GM18498 (cell line): ENCODE results near the gene RALBP1.
A peak's percentile ranks its signal among the peaks of the same experiment; 100 is the strongest.
"Not testable (repeated sequence)": the region's sequence is repeated elsewhere in the genome, so short reads cannot be mapped to it uniquely, and the experiment has no call there.

Source experiments
- ATAC-seq: cut with Tn5 transposase; IDR thresholded peaks from one replicate; pipeline ENCODE4 v1.9.1; 2021; ENCODE audit warnings: mild to moderate bottlenecking, moderate library complexity; ENCODE audit not compliant: unreplicated experiment

Gene RALBP1

GRCh38 chr18:9454061-9454703, 21.1 kb upstream of the RALBP1 start:
- no peak for ATAC-seq

- ATAC-seq, result no peak
Measured at GRCh38 chr18:9455718-9456511, 19.4 kb upstream of the RALBP1 start.

- ATAC-seq, result no peak
Measured at GRCh38 chr18:9466127-9466526, 9.2 kb upstream of the RALBP1 start.

- no peak for ATAC-seq
Measured at GRCh38 chr18:9466846-9467245, 8.5 kb upstream of the RALBP1 start.

- no peak for ATAC-seq
Measured at GRCh38 chr18:9468998-9469397, 6.3 kb upstream of the RALBP1 start.

- ATAC-seq, result no peak
Measured at GRCh38 chr18:9469685-9470084, 5.6 kb upstream of the RALBP1 start.

GRCh38 chr18:9474108-9474982, 968 bp upstream of the RALBP1 start:
- ATAC-seq, result no peak

GRCh38 chr18:9475643-9476591, 604 bp downstream of the RALBP1 start:
- no peak for ATAC-seq

- ATAC-seq, result not testable (repeated sequence)
Measured at GRCh38 chr18:9476949-9477348, 1.6 kb downstream of the RALBP1 start.

- ATAC-seq, result no peak
Measured at GRCh38 chr18:9477509-9477908, 2.2 kb downstream of the RALBP1 start.

- ATAC-seq, result no peak
Measured at GRCh38 chr18:9478545-9478944, 3.2 kb downstream of the RALBP1 start.

- ATAC-seq, result no peak
Measured at GRCh38 chr18:9482790-9483189, 7.5 kb downstream of the RALBP1 start.

GRCh38 chr18:9483526-9483925, 8.2 kb downstream of the RALBP1 start:
- no peak for ATAC-seq

GRCh38 chr18:9484856-9485255, 9.5 kb downstream of the RALBP1 start:
- ATAC-seq, result not testable (repeated sequence)

- ATAC-seq, result no peak
Measured at GRCh38 chr18:9488538-9488937, 13.2 kb downstream of the RALBP1 start.

GRCh38 chr18:9494778-9495331, 19.5 kb downstream of the RALBP1 start:
- peak; percentile 94 for ATAC-seq

GRCh38 chr18:9495465-9495864, 20.2 kb downstream of the RALBP1 start:
- no peak for ATAC-seq

- ATAC-seq, result no peak
Measured at GRCh38 chr18:9495916-9496705, 20.8 kb downstream of the RALBP1 start.

- no peak for ATAC-seq
Measured at GRCh38 chr18:9506046-9506792, 30.9 kb downstream of the RALBP1 start.
